K562 (cell line): Measurements from ENCODE around the gene RASGRP4. TPM values are rescaled to one million over a fixed set of nuclear protein-coding genes. Genes with fewer than 3 reads are reported as not detected.
A peak's percentile ranks its signal among the peaks of the same experiment; 100 is the strongest.

Source experiments
- CTCF ChIP-seq, 3 experiments: IDR thresholded peaks in 2 of 3; conservative IDR thresholded peaks in 1 of 3; 2 replicates each; pipeline ENCODE4 v1.5.1; 2011 to 2012; ENCODE audit warnings: low read length in 3 of 3, mild to moderate bottlenecking in 3 of 3, control low read depth in 2 of 3, improper control_type of control experiment in 1 of 3, inconsistent platforms in 1 of 3, low read depth in 1 of 3, mixed read lengths in 1 of 3, moderate library complexity in 1 of 3; ENCODE audit not compliant: insufficient read depth in 2 of 3
- ETV5 ChIP-seq: sonication (generic); formaldehyde crosslinking; IDR thresholded peaks from 2 replicates; pipeline ENCODE4 v1.4.0; 2020; ENCODE audit warnings: low read depth, mild to moderate bottlenecking, missing genetic modification reagents
- FIP1L1 ChIP-seq: fragments of 200-400 bp; formaldehyde crosslinking; IDR thresholded peaks from 2 replicates; pipeline ENCODE4 v1.6.1; 2018; ENCODE audit warnings: mild to moderate bottlenecking, low read depth, low read length; ENCODE audit not compliant: poor library complexity, severe bottlenecking
- GMEB1 ChIP-seq: fragments of 250-450 bp; sonication (Bioruptor Pico); IDR thresholded peaks from 2 replicates; pipeline ENCODE4 v1.4.0; 2020; ENCODE audit warnings: mild to moderate bottlenecking
- KDM4B ChIP-seq, 2 experiments: fragments of 450-650 bp in 1 of 2; sonication (generic) in 1 of 2; IDR thresholded peaks; 2 replicates each; pipeline ENCODE4 v1.6.1; 2016 to 2017; ENCODE audit warnings: borderline replicate concordance in 2 of 2, antibody characterized with exemption in 1 of 2, low read depth in 1 of 2, mild to moderate bottlenecking in 1 of 2
- MGA ChIP-seq: fragments of 450-650 bp; IDR thresholded peaks from 2 replicates; pipeline ENCODE4 v1.6.1; 2016; ENCODE audit warnings: mild to moderate bottlenecking, moderate library complexity
- RBM25 ChIP-seq: fragments of 200-400 bp; formaldehyde crosslinking; IDR thresholded peaks from 2 replicates; pipeline ENCODE4 v1.6.1; 2018; ENCODE audit warnings: low read length, low read depth, moderate library complexity; ENCODE audit not compliant: severe bottlenecking
- TCF3 ChIP-seq: sonication (generic); formaldehyde crosslinking; IDR thresholded peaks from 2 replicates; pipeline ENCODE4 v1.4.0; 2020; ENCODE audit warnings: mild to moderate bottlenecking, missing genetic modification reagents
- TCFL5 ChIP-seq: fragments of 250-450 bp; sonication (Bioruptor Pico); conservative IDR thresholded peaks from 2 replicates; pipeline ENCODE4 v1.6.1; 2021; ENCODE audit warnings: mild to moderate bottlenecking, moderate library complexity, matching md5 sums
- polyA plus RNA-seq, 8 experiments: library from polyadenylated mRNA; depleted of rRNA in 4 of 8; stranded (reverse) in 5 of 8; unstranded in 3 of 8; fragments of >200 nt; fragmentation: Nextera tagmentation in 2 of 8; fragmentation: Illumina TruSeq in 1 of 8; extraction: Ambion mirVana in 2 of 8; extraction: Trizol in 1 of 8; gene quantifications; 2 replicates each; pipeline versions ENCODE4 v1.2.1 to v1.2.3, GENCODE V29; 2011 to 2014; ENCODE audit warnings: inconsistent platforms in 1 of 8, missing spikeins in 1 of 8
- total RNA-seq, 7 experiments: library from RNA; depleted of rRNA in 6 of 7; stranded (reverse); fragments of >200 nt in 6 of 7; fragmentation: Illumina TruSeq in 2 of 7; extraction: Trizol in 2 of 7; gene quantifications; 2 replicates each; pipeline versions ENCODE4 v1.2.1 to v1.2.3, GENCODE V29; 2011 to 2021; ENCODE audit warnings: low replicate concordance in 1 of 7

The RASGRP4 gene
- total and polyA plus RNA-seq, 9 of the 15 experiments (the other 6 are each of a cell fraction or from before 2014, with no cell fraction given) = 0.39 to 4.6 (median 3.8) TPM

- TF ChIP-seq MGA = peak; percentile 80
- TF ChIP-seq TCFL5 = no peak
- peak; percentile 96 for TF ChIP-seq FIP1L1
- TF ChIP-seq KDM4B (IDR thresholded peaks at IDR 0.05; ENCODE audit: borderline replicate concordance in 2 of 2, low read depth in 1 of 2) = 0 out of 4 replicates have a peak, but pooled peaks of 1 of the 2 experiments have one; percentile 33
- peak; percentile 100 for TF ChIP-seq RBM25
- TF ChIP-seq TCF3 (CRISPR knock-in tag) = peak; percentile 20; the same call in 1 of the 2 replicates
- TF ChIP-seq ETV5 = peak; percentile 88
- peak; percentile 59 for TF ChIP-seq GMEB1
- TF ChIP-seq CTCF (IDR thresholded peaks at IDR 0.05 in 2 of 3, conservative IDR thresholded peaks at IDR 0.05 in 1 of 3; ENCODE audit: insufficient read depth in 2 of 3, low read depth in 1 of 3, low read length in 3 of 3) = peak; percentile 91 to 95 (median 91)
Observed at GRCh38 chr19:38402967-38403674, 22.9 kb downstream of the RASGRP4 start, which contains the start of gene FAM98C (continued).
